ENCODE data around the gene LZTR1.

DNA sequence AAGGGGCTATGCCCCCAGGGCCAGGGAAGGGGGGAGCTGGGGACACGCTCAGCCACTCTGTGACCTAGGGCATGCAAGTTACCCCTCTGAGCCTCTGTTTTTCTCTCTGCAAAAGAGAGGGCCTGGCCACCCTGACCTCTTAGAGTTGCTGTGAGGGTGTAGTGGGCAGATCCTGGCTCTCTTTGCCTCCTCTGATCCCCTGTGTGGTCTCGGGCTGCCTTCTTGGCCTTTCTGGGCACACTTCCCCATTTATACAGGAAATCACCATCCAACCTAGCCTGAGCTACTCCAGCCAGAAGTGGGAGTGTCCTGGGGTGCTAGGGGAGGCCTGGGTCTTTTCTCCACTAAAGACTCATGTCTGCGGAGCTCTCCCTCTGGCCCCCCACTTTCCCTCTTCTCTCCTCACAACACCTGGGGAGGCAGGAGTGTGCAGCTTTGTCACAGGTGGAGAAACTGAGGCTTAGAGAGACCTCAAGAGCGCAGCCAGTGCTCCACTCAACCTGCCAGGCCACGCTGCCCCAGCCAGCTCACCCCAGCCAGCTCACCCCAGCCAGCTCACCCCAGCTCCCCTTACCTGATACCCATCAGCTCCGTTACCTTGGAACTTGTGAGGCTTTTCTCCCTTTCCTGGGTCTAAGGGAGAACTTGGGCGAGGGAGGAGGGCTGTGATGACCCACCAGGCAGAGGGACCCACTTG lies 13.7 kb upstream of the LZTR1 start:
- TF ChIP-seq, protein P1, sequence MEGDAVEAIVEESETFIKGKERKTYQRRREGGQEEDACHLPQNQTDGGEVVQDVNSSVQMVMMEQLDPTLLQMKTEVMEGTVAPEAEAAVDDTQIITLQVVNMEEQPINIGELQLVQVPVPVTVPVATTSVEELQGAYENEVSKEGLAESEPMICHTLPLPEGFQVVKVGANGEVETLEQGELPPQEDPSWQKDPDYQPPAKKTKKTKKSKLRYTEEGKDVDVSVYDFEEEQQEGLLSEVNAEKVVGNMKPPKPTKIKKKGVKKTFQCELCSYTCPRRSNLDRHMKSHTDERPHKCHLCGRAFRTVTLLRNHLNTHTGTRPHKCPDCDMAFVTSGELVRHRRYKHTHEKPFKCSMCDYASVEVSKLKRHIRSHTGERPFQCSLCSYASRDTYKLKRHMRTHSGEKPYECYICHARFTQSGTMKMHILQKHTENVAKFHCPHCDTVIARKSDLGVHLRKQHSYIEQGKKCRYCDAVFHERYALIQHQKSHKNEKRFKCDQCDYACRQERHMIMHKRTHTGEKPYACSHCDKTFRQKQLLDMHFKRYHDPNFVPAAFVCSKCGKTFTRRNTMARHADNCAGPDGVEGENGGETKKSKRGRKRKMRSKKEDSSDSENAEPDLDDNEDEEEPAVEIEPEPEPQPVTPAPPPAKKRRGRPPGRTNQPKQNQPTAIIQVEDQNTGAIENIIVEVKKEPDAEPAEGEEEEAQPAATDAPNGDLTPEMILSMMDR (conservative IDR thresholded peaks at IDR 0.05; ENCODE audit: low read length) = no peak
- TF ChIP-seq EZH2phosphoT487 (IDR thresholded peaks at IDR 0.05; ENCODE audit: borderline replicate concordance) = no peak
